ENCODE data around the gene ZNF772.
"Not testable (repeated sequence)": the region's sequence is repeated elsewhere in the genome, so short reads cannot be mapped to it uniquely, and the experiment has no call there.

The ZNF772 gene

DNA sequence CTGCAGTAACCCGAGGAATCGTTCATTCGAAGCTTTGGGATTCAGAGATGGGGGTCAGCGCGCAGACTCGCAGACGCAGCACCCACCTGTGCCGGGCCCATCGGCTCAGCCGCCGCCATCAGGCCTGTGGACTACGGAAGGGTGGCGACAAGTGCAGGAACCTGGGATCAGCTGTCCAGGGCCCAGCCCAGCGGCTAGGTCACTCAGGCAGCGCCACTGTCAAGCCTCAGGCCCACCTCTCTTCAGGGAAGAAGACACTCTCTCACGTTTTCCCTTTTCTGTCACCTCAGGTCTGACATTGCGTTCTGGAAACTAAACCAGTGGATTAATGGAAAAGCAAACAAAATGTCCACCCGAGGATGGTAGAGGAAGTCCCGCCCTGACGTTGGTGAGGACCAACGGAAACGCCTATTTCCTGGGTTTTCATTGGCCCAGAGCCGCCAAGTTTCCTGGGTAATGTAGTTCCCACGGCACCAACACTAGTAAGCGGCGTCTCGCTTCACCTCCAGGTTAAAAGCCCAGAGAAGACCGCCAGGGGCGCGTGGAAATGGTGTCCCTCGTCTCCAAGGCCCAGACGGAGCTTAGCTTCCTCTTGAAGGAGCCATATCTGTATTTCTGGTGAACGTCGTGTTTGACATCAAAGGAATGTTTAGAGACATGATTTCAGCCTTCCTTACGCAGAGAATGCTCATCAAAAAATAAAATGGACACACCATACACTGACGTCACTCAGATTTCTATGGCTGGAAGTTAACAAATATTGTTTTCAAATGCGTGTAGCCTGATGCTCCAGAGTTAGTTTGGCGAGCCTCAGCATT lies at the start of gene ZNF772:
Gene ZNF772 (minus strand): TSS at position 376 of the 818 bp plus-strand sequence. CDS start 257 bp downstream, at position 119.
- TF ChIP-seq, protein P1, sequence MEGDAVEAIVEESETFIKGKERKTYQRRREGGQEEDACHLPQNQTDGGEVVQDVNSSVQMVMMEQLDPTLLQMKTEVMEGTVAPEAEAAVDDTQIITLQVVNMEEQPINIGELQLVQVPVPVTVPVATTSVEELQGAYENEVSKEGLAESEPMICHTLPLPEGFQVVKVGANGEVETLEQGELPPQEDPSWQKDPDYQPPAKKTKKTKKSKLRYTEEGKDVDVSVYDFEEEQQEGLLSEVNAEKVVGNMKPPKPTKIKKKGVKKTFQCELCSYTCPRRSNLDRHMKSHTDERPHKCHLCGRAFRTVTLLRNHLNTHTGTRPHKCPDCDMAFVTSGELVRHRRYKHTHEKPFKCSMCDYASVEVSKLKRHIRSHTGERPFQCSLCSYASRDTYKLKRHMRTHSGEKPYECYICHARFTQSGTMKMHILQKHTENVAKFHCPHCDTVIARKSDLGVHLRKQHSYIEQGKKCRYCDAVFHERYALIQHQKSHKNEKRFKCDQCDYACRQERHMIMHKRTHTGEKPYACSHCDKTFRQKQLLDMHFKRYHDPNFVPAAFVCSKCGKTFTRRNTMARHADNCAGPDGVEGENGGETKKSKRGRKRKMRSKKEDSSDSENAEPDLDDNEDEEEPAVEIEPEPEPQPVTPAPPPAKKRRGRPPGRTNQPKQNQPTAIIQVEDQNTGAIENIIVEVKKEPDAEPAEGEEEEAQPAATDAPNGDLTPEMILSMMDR (IDR thresholded peaks at IDR 0.05; ENCODE audit: insufficient read depth, missing control alignments): peak; percentile 36
- peak; percentile 77 for DNase-seq (ENCODE audit: insufficient read length, low spot score)
- peak; percentile 90 for FAIRE-seq

DNA sequence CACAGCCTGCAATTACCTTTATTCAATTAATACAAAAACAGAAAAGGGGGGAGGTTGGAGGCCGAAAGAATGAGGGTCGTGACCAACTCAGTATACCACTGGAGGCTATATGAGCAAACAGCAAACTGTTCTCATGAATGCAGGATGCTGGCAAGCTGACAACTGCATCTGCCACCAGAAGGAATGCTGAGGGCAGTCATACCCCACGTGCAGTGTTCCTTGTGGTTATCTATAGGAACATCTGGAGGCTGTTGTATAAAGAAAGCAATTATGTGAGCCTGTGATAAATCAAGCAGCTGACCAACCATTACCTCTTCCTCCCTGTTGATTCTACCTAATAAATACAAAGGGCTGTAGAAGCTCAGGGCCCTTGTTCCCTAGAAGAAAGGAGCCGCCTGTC lies 40.7 kb upstream of the ZNF772 start:
- FAIRE-seq; DNase-seq (ENCODE audit: insufficient read length, low spot score): not testable (repeated sequence)

DNA sequence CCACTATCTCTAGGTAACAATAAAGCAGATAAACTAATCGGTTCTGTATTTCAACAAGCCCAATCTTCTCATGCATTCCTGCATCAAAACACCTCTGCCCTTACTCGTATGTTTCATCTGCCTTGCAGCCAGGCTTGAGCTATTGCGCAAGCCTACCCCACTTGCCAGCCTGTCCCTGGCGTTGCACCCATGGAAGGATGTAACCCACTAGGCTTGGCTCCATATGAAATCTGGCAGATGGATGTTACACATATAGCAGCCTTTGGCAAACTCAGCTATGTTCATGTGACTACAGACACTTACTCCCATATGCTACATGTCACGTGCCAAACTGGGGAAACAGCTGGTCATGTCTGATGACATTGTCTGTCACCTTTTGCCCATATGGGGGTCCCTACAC lies 37.9 kb upstream of the ZNF772 start:
- FAIRE-seq (no peak), DNase-seq (ENCODE audit: insufficient read length, low spot score) (no peak)
- TF ChIP-seq, protein P1 (IDR thresholded peaks at IDR 0.05; ENCODE audit: insufficient read depth, missing control alignments): no peak

DNA sequence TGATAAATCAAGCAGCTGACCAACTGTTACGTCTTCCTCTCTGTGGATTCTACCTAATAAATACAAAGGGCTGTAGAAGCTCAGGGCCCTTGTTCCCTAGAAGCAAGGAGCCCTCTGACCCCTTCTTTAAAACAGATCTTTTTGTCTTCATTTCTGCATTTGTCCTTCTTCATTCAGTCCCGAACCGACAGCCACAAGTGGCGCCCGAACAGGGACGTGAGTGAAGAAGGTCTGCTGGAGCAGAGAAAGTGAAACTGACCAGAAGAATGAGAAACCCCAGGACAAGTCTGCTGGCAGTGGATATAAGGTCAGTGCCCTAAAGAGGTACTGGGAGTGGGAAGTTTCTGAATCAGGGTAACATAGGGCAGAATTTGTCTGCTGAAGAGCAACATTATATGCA lies 35.5 kb upstream of the ZNF772 start:
- no peak for DNase-seq (ENCODE audit: insufficient read length, low spot score)
- no peak for FAIRE-seq
- TF ChIP-seq, protein P1 (IDR thresholded peaks at IDR 0.05; ENCODE audit: insufficient read depth, missing control alignments): no peak

DNA sequence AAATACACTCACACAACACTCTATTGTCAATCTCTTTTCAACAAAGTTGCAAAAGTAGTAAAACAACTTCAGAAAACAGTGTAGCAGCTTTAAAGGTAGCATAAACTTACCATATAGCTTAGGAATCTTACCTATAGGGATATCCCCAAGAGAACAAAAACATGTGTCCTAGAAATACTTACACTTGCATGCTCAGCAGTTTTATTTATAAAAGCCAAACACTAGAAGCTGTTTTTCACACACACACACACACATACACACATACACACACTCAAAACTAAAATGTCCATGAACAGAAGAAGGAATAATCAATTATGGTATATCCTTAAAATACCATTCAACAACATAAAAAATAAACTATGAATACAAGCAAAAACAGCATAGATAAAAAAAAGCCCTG lies 34.1 kb upstream of the ZNF772 start:
- TF ChIP-seq, protein P1 (IDR thresholded peaks at IDR 0.05; ENCODE audit: insufficient read depth, missing control alignments): no peak
- peak; percentile 6 for FAIRE-seq
- DNase-seq (ENCODE audit: insufficient read length, low spot score): no peak

DNA sequence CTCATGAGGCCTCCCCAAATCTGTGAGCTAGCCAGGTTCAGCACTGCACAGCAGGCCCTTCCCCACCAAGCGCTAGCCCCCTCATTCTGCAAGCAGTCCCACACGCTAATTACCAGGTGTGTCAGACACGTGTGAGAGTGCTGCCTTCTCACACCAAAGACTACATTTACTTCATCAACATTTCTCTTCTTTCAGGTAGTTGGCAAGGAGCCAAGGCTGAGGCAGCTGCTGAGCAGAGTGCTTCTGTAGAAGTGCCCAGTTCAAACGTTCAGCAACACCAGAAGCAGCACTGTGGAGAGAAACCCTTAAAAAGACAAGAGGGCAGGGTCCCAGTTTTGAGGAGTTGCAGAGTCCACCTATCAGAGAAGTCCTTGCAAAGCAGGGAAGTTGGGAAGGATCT lies 28.8 kb upstream of the ZNF772 start:
- DNase-seq (ENCODE audit: insufficient read length, low spot score): no peak
- TF ChIP-seq, protein P1 (IDR thresholded peaks at IDR 0.05; ENCODE audit: insufficient read depth, missing control alignments): no peak
- FAIRE-seq: no peak

DNA sequence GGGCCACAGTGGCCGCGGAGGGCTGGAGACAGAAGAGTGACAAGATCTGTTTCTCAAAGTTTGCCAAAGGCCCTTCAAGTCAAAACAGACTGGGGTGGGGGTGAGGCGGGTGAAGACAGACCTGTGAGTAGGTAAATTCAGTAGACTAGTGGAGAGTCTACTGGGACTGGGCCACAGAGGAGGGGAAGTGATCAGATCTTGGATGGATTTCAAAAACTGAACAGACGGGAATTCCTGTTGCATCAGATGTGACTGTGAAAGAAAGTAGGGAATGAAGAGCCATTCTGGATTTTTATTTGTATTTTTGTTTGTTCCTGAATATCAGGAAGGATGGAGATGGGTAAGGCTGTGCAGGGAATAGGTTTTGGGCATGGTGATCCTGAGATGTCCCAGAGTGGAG lies 23.0 kb upstream of the ZNF772 start:
- DNase-seq (ENCODE audit: insufficient read length, low spot score); FAIRE-seq: not testable (repeated sequence)

DNA sequence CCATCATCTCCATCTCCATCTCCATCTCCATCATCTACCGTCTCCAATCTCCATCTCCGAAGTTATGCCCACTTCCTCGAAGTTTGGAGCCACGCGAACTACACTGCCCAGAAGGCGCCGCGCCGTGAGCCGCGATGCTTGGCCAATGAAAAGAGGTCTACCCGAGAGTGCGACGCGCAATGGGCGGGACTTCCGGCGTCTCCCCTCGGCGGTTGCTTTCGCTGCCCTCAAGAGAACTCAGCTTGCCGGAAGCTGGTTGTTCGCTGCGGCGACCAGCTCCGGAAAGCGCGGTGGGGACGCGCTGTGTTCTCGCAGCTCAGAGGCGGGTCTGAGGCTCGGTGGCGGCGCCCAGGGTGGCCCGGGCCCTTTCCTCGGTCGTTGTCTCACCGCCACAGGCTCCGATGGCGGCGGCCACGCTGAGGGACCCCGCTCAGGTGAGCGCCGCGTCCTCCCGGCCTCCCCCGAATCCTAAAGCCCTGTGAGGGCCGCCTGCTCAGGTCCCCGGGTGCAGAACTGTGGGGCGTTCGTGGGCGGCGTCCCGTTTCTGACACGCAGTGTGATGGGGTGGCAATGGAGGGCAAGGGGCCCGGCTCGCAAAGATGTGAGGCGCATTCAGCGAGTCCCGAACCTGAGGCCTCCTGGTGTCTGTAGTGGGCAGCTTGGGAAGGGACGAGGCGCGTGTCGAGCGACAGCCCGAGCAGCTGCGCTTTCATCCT lies 22.5 kb upstream of the ZNF772 start, which contains the start of gene ZNF773:
Gene ZNF773 (plus strand): TSS at position 259 of the 716 bp plus-strand sequence. CDS start 143 bp downstream, at position 402.
- DNase-seq (ENCODE audit: insufficient read length, low spot score): peak; percentile 80
- not testable (repeated sequence) for FAIRE-seq

DNA sequence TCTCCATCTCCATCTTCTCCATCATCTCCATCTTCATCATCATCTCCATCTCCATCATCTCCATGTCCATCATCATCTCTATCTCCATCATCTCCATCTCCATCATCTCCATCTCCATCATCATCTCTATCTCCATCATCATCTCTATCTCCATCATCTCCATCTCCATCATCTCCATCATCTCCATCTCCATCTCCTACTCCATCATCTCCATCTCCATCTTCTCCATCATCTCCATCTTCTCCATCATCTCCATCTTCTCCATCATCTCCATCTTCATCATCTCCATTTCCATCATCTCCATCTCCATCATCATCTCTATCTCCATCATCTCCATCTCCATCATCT lies 21.9 kb upstream of the ZNF772 start:
- not testable (repeated sequence) for FAIRE-seq; DNase-seq (ENCODE audit: insufficient read length, low spot score)

DNA sequence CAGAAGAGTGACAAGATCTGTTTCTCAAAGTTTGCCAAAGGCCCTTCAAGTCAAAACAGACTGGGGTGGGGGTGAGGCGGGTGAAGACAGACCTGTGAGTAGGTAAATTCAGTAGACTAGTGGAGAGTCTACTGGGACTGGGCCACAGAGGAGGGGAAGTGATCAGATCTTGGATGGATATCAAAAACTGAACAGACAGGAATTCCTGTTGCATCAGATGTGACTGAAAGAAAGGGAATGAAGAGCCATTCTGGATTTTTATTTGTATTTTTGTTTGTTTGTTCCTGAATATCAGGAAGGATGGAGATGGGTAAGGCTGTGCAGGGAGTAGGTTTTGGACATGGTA lies 10.9 kb upstream of the ZNF772 start:
- DNase-seq (ENCODE audit: insufficient read length, low spot score); FAIRE-seq: not testable (repeated sequence)

DNA sequence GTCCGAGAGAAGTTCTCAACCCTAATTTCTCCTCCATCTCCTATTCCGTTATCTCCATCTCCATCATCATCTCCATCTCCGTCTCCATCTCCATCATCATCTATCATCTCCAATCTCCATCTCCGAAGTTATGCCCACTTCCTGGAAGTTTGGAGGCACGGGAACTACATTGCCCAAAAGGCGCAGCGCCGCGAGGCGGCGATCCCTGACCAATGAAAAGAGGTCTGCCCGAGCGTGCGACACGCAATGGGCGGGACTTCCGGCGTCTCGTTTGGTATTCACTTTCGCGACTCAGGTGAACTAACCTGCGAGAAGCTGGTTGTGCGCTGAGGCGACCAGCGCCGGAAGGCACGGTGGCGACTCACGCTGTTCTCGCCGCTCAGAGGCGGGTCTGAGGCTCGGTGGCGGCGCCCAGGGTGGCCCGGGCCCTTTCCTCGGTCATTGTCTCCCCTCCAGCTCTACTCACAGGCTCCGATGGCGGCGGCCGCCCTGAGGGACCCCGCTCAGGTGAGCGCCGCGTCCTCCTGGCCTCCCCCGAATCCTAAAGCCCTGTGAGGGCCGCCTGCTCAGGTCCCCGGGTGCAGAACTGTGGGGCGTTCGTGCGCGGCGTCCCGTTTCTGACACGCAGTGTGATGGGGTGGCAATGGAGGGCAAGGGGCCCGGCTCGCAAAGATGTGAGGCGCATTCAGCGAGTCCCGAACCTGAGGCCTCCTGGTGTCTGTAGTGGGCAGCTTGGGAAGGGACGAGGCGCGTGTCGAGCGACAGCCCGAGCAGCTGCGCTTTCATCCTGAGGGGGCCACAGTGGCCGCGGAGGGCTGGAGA lies 10.3 kb upstream of the ZNF772 start, which contains the start of gene ZNF419:
Gene ZNF419 (plus strand): TSS at position 274 of the 822 bp plus-strand sequence. CDS start 201 bp downstream, at position 475.
- DNase-seq (ENCODE audit: insufficient read length, low spot score): peak; percentile 50
- not testable (repeated sequence) for FAIRE-seq
